Astrocyte (in vitro differentiated cells and primary cell): ENCODE results near the gene ZFYVE28.

Experiments used
- EZH2 ChIP-seq: IDR thresholded peaks from 2 replicates; pipeline ENCODE4 v1.6.1; 2012; ENCODE audit warnings: mild to moderate bottlenecking, low read length, inconsistent platforms; ENCODE audit not compliant: insufficient read depth
- TF ChIP-seq, protein P1 (sequence below): IDR thresholded peaks from 2 replicates; pipeline ENCODE4 v1.5.1; 2011; ENCODE audit warnings: low read depth, mild to moderate bottlenecking, inconsistent platforms, low read length, moderate library complexity; ENCODE audit not compliant: insufficient read depth

- TF ChIP-seq, protein P1, sequence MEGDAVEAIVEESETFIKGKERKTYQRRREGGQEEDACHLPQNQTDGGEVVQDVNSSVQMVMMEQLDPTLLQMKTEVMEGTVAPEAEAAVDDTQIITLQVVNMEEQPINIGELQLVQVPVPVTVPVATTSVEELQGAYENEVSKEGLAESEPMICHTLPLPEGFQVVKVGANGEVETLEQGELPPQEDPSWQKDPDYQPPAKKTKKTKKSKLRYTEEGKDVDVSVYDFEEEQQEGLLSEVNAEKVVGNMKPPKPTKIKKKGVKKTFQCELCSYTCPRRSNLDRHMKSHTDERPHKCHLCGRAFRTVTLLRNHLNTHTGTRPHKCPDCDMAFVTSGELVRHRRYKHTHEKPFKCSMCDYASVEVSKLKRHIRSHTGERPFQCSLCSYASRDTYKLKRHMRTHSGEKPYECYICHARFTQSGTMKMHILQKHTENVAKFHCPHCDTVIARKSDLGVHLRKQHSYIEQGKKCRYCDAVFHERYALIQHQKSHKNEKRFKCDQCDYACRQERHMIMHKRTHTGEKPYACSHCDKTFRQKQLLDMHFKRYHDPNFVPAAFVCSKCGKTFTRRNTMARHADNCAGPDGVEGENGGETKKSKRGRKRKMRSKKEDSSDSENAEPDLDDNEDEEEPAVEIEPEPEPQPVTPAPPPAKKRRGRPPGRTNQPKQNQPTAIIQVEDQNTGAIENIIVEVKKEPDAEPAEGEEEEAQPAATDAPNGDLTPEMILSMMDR, result no peak
- TF ChIP-seq EZH2, result no peak
Observed at GRCh38 chr4:2357821-2358745, 60.4 kb downstream of the ZFYVE28 start.
